SH-SY5Y (cell line): ENCODE measurements around the gene CAMTA1.

ENCODE experiments used
- GATA2 ChIP-seq: IDR thresholded peaks from 2 replicates; pipeline ENCODE4 v1.6.1; 2011; ENCODE audit warnings: mild to moderate bottlenecking, low read depth, low read length
- GATA3 ChIP-seq: IDR thresholded peaks from 2 replicates; pipeline ENCODE4 v1.6.1; 2011; ENCODE audit warnings: low read depth, mild to moderate bottlenecking, low read length, moderate library complexity

DNA sequence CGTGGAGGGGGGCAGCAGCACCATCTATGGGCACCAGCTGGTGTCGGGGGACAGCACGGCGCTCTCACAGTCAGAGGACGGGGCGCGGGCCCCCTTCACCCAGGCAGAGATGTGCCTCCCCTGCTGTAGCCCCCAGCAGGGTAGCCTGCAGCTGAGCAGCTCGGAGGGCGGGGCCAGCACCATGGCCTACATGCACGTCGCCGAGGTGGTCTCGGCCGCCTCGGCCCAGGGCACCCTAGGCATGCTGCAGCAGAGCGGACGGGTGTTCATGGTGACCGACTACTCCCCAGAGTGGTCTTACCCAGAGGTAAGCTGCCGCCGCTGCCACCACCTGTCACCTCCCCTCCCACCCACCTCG, 879.6 kb downstream of the CAMTA1 start:
- TF ChIP-seq GATA2 (no peak), GATA3 (no peak)
